ENCODE measurements around the gene RORC. TPM values are rescaled to one million over a fixed set of nuclear protein-coding genes. Genes with fewer than 3 reads are reported as not detected.

RORC gene
- total and polyA plus RNA-seq, 4 donors, result 0.10 to 1.6 (median 0.24) TPM; not detected in 1

DNA sequence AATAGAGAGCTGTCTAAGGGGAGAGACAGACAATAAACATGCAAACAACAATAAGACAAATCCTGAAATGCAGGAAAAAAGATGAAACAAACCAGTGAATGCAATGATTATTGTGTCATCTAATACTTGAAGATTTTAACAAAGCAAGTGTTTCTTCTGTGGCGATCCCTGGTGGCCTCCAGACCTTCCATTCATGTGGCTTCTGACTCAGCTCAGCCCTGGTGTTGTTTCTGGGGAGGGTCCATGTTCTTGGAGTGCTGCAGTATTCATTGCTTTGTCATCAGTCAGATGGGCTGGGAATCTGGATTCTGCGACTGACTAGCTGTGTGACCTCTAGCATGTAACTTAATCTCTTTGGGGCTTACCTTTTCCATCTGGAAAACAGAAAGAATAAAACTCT lies 9.5 kb upstream of the RORC start:
- intact Hi-C loops (cut with DNase I), result no loop called here
- H3K27ac ChIP-seq (ENCODE audit: low read depth in 1 of 2, low read length in 2 of 2), result no peak overlapping the region
- H3K9me3 ChIP-seq (ENCODE audit: control insufficient read depth, low read length), result no peaks in the 10 kb centered on the region
- H3K36me3 ChIP-seq (ENCODE audit: control insufficient read depth in 1 of 2, insufficient read depth in 2 of 2, low read length in 1 of 2), result no peaks in the 10 kb centered on the region
- DNase-seq (peak in 1 of 2 donors; percentile 28), ATAC-seq (ENCODE audit: low FRiP score) (no peak)
- H3K4me1 ChIP-seq (ENCODE audit: control insufficient read depth in 1 of 2, insufficient read depth in 2 of 2, low read length in 2 of 2), result no peaks in the 10 kb centered on the region
- H3K4me3 ChIP-seq (ENCODE audit: low read length in 2 of 2), result no peak overlapping the region
- no peaks in the 10 kb centered on the region for H3K27me3 ChIP-seq (ENCODE audit: control insufficient read depth in 1 of 2, insufficient read depth in 2 of 2, low read length in 1 of 2)
- 92 to 93% methylated on average over 2 of the region's 2 CpGs for WGBS, 2 donors

DNA sequence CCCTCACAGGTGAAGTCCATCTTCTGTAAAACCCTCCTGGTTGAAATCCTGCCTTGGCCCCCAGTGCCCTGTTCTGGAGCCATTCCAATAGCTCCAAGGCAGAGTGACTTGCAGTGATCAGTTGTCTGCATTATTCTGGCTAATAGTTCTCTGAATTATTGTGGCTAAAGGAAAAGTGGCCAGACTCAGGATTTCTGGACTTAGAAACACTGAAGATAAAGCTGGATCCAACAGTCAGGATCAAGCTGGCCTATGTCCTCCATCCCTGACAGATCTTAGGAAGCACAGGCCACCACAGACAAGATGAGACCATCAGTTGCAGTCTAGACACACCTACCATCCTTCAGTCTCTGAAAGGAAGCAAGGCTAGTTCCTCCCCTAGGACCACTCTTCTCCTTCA lies 8.8 kb upstream of the RORC start:
- intact Hi-C loops (cut with DNase I), result no loop called here
- Histone ChIP-seq H3K27me3 (ENCODE audit: control insufficient read depth in 1 of 2, insufficient read depth in 2 of 2, low read length in 1 of 2) (no peaks in the 10 kb centered on the region), H3K4me1 (ENCODE audit: control insufficient read depth in 1 of 2, insufficient read depth in 2 of 2, low read length in 2 of 2) (no peaks in the 10 kb centered on the region), H3K9me3 (ENCODE audit: control insufficient read depth, low read length) (no peaks in the 10 kb centered on the region), H3K27ac (ENCODE audit: low read depth in 1 of 2, low read length in 2 of 2) (no peak overlapping the region), H3K36me3 (ENCODE audit: control insufficient read depth in 1 of 2, insufficient read depth in 2 of 2, low read length in 1 of 2) (no peaks in the 10 kb centered on the region), H3K4me3 (ENCODE audit: low read length in 2 of 2) (no peak overlapping the region)
- ATAC-seq (ENCODE audit: low FRiP score) (no peak), DNase-seq (no peak)

GRCh38 chr1:151839457-151840403 lies 8.1 kb upstream of the RORC start, which contains the start of gene C2CD4D:
Gene C2CD4D, minus strand, starts transcription at chr1:151839820. Its CDS starts 831 bp downstream, at chr1:151838989.
- no peaks in the 10 kb centered on the region for H3K36me3 ChIP-seq (ENCODE audit: control insufficient read depth in 1 of 2, insufficient read depth in 2 of 2, low read length in 1 of 2)
- ATAC-seq (ENCODE audit: low FRiP score) (peak; percentile 56), DNase-seq (peak in 1 of 2 donors; percentile 50)
- WGBS, 2 donors, result 5 to 8% methylated on average over 43 to 47 of the region's 47 CpGs
- H3K27ac ChIP-seq (ENCODE audit: low read depth in 1 of 2, low read length in 2 of 2), result no peak within 1 kb of the TSS
- intact Hi-C loops (cut with DNase I), result no loop called here
- H3K27me3 ChIP-seq (ENCODE audit: control insufficient read depth in 1 of 2, insufficient read depth in 2 of 2, low read length in 1 of 2), result no peaks in the 10 kb centered on the region
- H3K4me3 ChIP-seq (ENCODE audit: low read length in 2 of 2), result peak within 1 kb of the TSS; percentile 11 to 41
- no peaks in the 10 kb centered on the region for H3K9me3 ChIP-seq (ENCODE audit: control insufficient read depth, low read length)
- no peaks in the 10 kb centered on the region for H3K4me1 ChIP-seq (ENCODE audit: control insufficient read depth in 1 of 2, insufficient read depth in 2 of 2, low read length in 2 of 2)

DNA sequence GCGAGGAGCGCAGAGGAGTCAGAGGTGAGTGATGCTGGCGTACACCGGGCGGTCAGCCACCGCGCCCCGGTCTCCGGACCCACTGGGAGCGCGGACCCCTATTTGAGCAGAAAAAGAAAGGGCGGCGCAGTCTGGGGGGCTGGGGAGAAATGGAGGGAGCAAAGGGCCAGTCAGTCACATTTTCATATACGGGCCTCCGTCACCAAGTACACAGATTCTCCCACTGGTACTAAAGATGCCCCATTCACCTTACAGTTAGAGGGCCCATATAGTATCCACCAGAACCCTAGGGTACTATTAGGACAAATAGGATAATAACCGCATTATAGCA lies 7.4 kb upstream of the RORC start:
- H3K9me3 ChIP-seq (ENCODE audit: control insufficient read depth, low read length), result no peaks in the 10 kb centered on the region
- DNase-seq (no peak), ATAC-seq (ENCODE audit: low FRiP score) (peak; percentile 13)
- H3K4me3 ChIP-seq (ENCODE audit: low read length in 2 of 2), result no peak overlapping the region
- H3K27me3 ChIP-seq (ENCODE audit: control insufficient read depth in 1 of 2, insufficient read depth in 2 of 2, low read length in 1 of 2), result no peaks in the 10 kb centered on the region
- H3K27ac ChIP-seq (ENCODE audit: low read depth in 1 of 2, low read length in 2 of 2), result no peak overlapping the region
- no peaks in the 10 kb centered on the region for H3K4me1 ChIP-seq (ENCODE audit: control insufficient read depth in 1 of 2, insufficient read depth in 2 of 2, low read length in 2 of 2)
- H3K36me3 ChIP-seq (ENCODE audit: control insufficient read depth in 1 of 2, insufficient read depth in 2 of 2, low read length in 1 of 2), result no peaks in the 10 kb centered on the region
- WGBS, 2 donors, result 7 to 13% methylated on average over 16 of the region's 16 CpGs
- intact Hi-C loops (cut with DNase I), result no loop called here

GRCh38 chr1:151838222-151839081 lies 6.8 kb upstream of the RORC start:
- Histone ChIP-seq H3K4me3 (ENCODE audit: low read length in 2 of 2) (peak overlapping the region; percentile 41 to 42), H3K9me3 (ENCODE audit: control insufficient read depth, low read length) (no peaks in the 10 kb centered on the region), H3K4me1 (ENCODE audit: control insufficient read depth in 1 of 2, insufficient read depth in 2 of 2, low read length in 2 of 2) (no peaks in the 10 kb centered on the region), H3K36me3 (ENCODE audit: control insufficient read depth in 1 of 2, insufficient read depth in 2 of 2, low read length in 1 of 2) (no peaks in the 10 kb centered on the region), H3K27me3 (ENCODE audit: control insufficient read depth in 1 of 2, insufficient read depth in 2 of 2, low read length in 1 of 2) (no peaks in the 10 kb centered on the region), H3K27ac (ENCODE audit: low read depth in 1 of 2, low read length in 2 of 2) (no peak overlapping the region)
- peak; percentile 27 for ATAC-seq (ENCODE audit: low FRiP score)
- 1 to 3% methylated on average over 94 to 117 of the region's 117 CpGs for WGBS, 2 donors
- intact Hi-C loops (cut with DNase I), result no loop called here
- DNase-seq, result no peak

DNA sequence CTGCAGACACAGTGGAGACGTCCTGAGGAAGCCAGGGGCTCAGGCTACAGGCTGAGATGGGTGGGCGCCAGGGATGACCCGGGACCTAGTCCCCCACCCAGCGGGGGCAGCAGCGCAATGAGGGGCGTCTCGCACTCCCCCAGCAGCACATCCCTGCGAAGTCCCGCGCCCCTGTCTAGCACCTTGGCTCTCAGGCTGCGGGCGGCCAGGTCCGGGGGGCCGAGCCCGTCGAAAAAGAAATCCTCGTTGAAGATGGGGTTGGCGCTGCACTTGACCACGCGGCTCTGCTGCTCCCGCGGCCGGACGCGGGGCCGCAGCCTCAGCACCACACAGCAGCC lies 6.3 kb upstream of the RORC start:
- peak overlapping the region; percentile 41 to 42 for H3K4me3 ChIP-seq (ENCODE audit: low read length in 2 of 2)
- ATAC-seq (ENCODE audit: low FRiP score) (peak; percentile 2), DNase-seq (no peak)
- H3K36me3 ChIP-seq (ENCODE audit: control insufficient read depth in 1 of 2, insufficient read depth in 2 of 2, low read length in 1 of 2), result no peaks in the 10 kb centered on the region
- intact Hi-C loops (cut with DNase I), result no loop called here
- H3K9me3 ChIP-seq (ENCODE audit: control insufficient read depth, low read length), result no peaks in the 10 kb centered on the region
- 4 to 5% methylated on average over 21 to 26 of the region's 26 CpGs for WGBS, 2 donors
- no peaks in the 10 kb centered on the region for H3K27me3 ChIP-seq (ENCODE audit: control insufficient read depth in 1 of 2, insufficient read depth in 2 of 2, low read length in 1 of 2)
- H3K4me1 ChIP-seq (ENCODE audit: control insufficient read depth in 1 of 2, insufficient read depth in 2 of 2, low read length in 2 of 2), result no peaks in the 10 kb centered on the region
- no peak overlapping the region for H3K27ac ChIP-seq (ENCODE audit: low read depth in 1 of 2, low read length in 2 of 2)

GRCh38 chr1:151837197-151837596 lies 5.6 kb upstream of the RORC start:
- DNase-seq (no peak), ATAC-seq (ENCODE audit: low FRiP score) (no peak)
- Histone ChIP-seq H3K27ac (ENCODE audit: low read depth in 1 of 2, low read length in 2 of 2) (no peak overlapping the region), H3K4me1 (ENCODE audit: control insufficient read depth in 1 of 2, insufficient read depth in 2 of 2, low read length in 2 of 2) (no peaks in the 10 kb centered on the region), H3K9me3 (ENCODE audit: control insufficient read depth, low read length) (no peaks in the 10 kb centered on the region), H3K4me3 (ENCODE audit: low read length in 2 of 2) (no peak overlapping the region), H3K27me3 (ENCODE audit: control insufficient read depth in 1 of 2, insufficient read depth in 2 of 2, low read length in 1 of 2) (no peaks in the 10 kb centered on the region), H3K36me3 (ENCODE audit: control insufficient read depth in 1 of 2, insufficient read depth in 2 of 2, low read length in 1 of 2) (no peaks in the 10 kb centered on the region)
- 64 to 68% methylated on average over 3 of the region's 3 CpGs for WGBS, 2 donors
- intact Hi-C loops (cut with DNase I), result no loop called here

- H3K4me1 ChIP-seq (ENCODE audit: control insufficient read depth in 1 of 2, insufficient read depth in 2 of 2, low read length in 2 of 2), result no peaks in the 10 kb centered on the region
- ATAC-seq (ENCODE audit: low FRiP score), result no peak
- H3K27me3 ChIP-seq (ENCODE audit: control insufficient read depth in 1 of 2, insufficient read depth in 2 of 2, low read length in 1 of 2), result no peaks in the 10 kb centered on the region
- no peaks in the 10 kb centered on the region for H3K36me3 ChIP-seq (ENCODE audit: control insufficient read depth in 1 of 2, insufficient read depth in 2 of 2, low read length in 1 of 2)
- H3K9me3 ChIP-seq (ENCODE audit: control insufficient read depth, low read length), result no peaks in the 10 kb centered on the region
- intact Hi-C loops (cut with DNase I), result no loop called here
- H3K27ac ChIP-seq (ENCODE audit: low read depth in 1 of 2, low read length in 2 of 2), result no peak overlapping the region
- DNase-seq, result no peak
- no peak overlapping the region for H3K4me3 ChIP-seq (ENCODE audit: low read length in 2 of 2)
- WGBS, 2 donors, result 94 to 97% methylated on average over 7 of the region's 7 CpGs
Measured at GRCh38 chr1:151835596-151835995, 4.0 kb upstream of the RORC start.

All from aorta (tissue), 5 donors.